GM12865 (cell line): Measurements from ENCODE around the gene HSPH1.

Experiments
- DNase-seq: peaks from one replicate; pipeline ENCODE4 v3.0.0; 2010; ENCODE audit warnings: low read depth
- H3K4me3 ChIP-seq: 2 replicates; pipeline ENCODE4 v1.5.1; 2011; ENCODE audit warnings: mild to moderate bottlenecking, low read depth, low read length, control low read depth
- CTCF ChIP-seq: IDR thresholded peaks from 2 replicates; pipeline ENCODE4 v1.5.1; 2011; ENCODE audit warnings: low read length, control low read depth, low read depth, inconsistent platforms; ENCODE audit not compliant: insufficient read depth; ENCODE audit errors: missing control alignments

Gene HSPH1

GRCh38 chr13:31119966-31120700, 41.6 kb downstream of the HSPH1 start:
- DNase-seq, result no peak
- no peak overlapping the region for H3K4me3 ChIP-seq
- no peak for TF ChIP-seq CTCF

GRCh38 chr13:31119526-31119925, 42.2 kb downstream of the HSPH1 start:
- DNase-seq, result no peak
- TF ChIP-seq CTCF, result no peak
- no peak overlapping the region for H3K4me3 ChIP-seq

- TF ChIP-seq CTCF, result no peak
- no peak overlapping the region for H3K4me3 ChIP-seq
- DNase-seq, result no peak
Measured at GRCh38 chr13:31116224-31116623, 45.5 kb downstream of the HSPH1 start.

- TF ChIP-seq CTCF, result no peak
- DNase-seq, result no peak
- no peak overlapping the region for H3K4me3 ChIP-seq
Measured at GRCh38 chr13:31115616-31116015, 46.1 kb downstream of the HSPH1 start.

- no peak for TF ChIP-seq CTCF
- DNase-seq, result no peak
- H3K4me3 ChIP-seq, result no peak overlapping the region
Measured at GRCh38 chr13:31114641-31115040, 47.1 kb downstream of the HSPH1 start.

- no peak for TF ChIP-seq CTCF
- no peak overlapping the region for H3K4me3 ChIP-seq
- no peak for DNase-seq
Measured at GRCh38 chr13:31111136-31111535, 50.6 kb downstream of the HSPH1 start.

- DNase-seq, result no peak
- TF ChIP-seq CTCF, result no peak
Measured at GRCh38 chr13:31110617-31111016, 51.1 kb downstream of the HSPH1 start.

More at GRCh38 chr13:31110617-31111016, 51.1 kb downstream of the HSPH1 start:
- no peak overlapping the region for H3K4me3 ChIP-seq
